Type B pancreatic cell (in vitro differentiated cells): Measurements from ENCODE around the gene REEP1. TPM values are rescaled to one million over a fixed set of nuclear protein-coding genes. Genes with fewer than 3 reads are reported as not detected.

ENCODE experiments used
- DNase-seq: peaks from one replicate; pipeline ENCODE4 v3.0.0; 2021; ENCODE audit warnings: mixed read lengths; ENCODE audit not compliant: unreplicated experiment; ENCODE audit errors: extremely low spot score
- H3K27ac Mint-ChIP-seq: 2 replicates; pipeline ENCODE4 v1.8.0; 2021; ENCODE audit warnings: mild to moderate bottlenecking, mixed read lengths
- H3K27me3 Mint-ChIP-seq: 2 replicates; pipeline ENCODE4 v1.8.0; 2021; ENCODE audit warnings: mixed read lengths
- H3K36me3 Mint-ChIP-seq: 2 replicates; pipeline ENCODE4 v1.8.0; 2021; ENCODE audit warnings: mixed read lengths
- H3K4me1 Mint-ChIP-seq: one replicate; pipeline ENCODE4 v1.8.0; 2021; ENCODE audit warnings: mixed read lengths; ENCODE audit not compliant: unreplicated experiment
- H3K4me3 Mint-ChIP-seq: 2 replicates; pipeline ENCODE4 v1.8.0; 2021; ENCODE audit warnings: mild to moderate bottlenecking, mixed read lengths
- H3K9me3 Mint-ChIP-seq: 2 replicates; pipeline ENCODE4 v1.8.0; 2021; ENCODE audit warnings: mixed read lengths
- CTCF ChIP-seq: fragments of 200-600 bp; sonication (generic); conservative IDR thresholded peaks from 2 replicates; pipeline ENCODE4 v1.5.0; 2021; ENCODE audit warnings: antibody characterized with exemption, mild to moderate bottlenecking
- total RNA-seq: library from RNA; stranded (reverse); gene quantifications from 2 replicates; pipeline ENCODE4 v1.2.1, GENCODE V29; 2021; ENCODE audit warnings: low replicate concordance

REEP1 gene
- total RNA-seq, 1 donor from 2014 or later = 6.4 TPM

GRCh38 chr2:86358957-86359356 is 21.5 kb upstream of the REEP1 start:
- H3K9me3 Mint-ChIP-seq = no peaks in the 10 kb centered on the region
- H3K4me3 Mint-ChIP-seq = no peak overlapping the region
- DNase-seq = no peak
- H3K27ac Mint-ChIP-seq = no peak overlapping the region
- H3K36me3 Mint-ChIP-seq = no peaks in the 10 kb centered on the region
- H3K4me1 Mint-ChIP-seq = no peaks in the 10 kb centered on the region
- no peak for TF ChIP-seq CTCF
- H3K27me3 Mint-ChIP-seq = peaks cover 10% of the 10 kb centered on the region

- Mint-ChIP-seq H3K27me3 (peaks cover 10% of the 10 kb centered on the region), H3K27ac (no peak overlapping the region)
These were observed 20.1 kb upstream of the REEP1 start for GRCh38 chr2:86357392-86357963.

GRCh38 chr2:86352727-86353221 is 15.3 kb upstream of the REEP1 start:
- no peak overlapping the region for H3K4me3 Mint-ChIP-seq
- no peak for TF ChIP-seq CTCF
- H3K4me1 Mint-ChIP-seq = no peaks in the 10 kb centered on the region
- H3K27me3 Mint-ChIP-seq = peaks cover 19% of the 10 kb centered on the region
- no peaks in the 10 kb centered on the region for H3K36me3 Mint-ChIP-seq
- H3K9me3 Mint-ChIP-seq = no peaks in the 10 kb centered on the region
- DNase-seq = no peak
- no peak overlapping the region for H3K27ac Mint-ChIP-seq

More at GRCh38 chr2:86357392-86357963, 20.1 kb upstream of the REEP1 start:
- H3K9me3 Mint-ChIP-seq = no peaks in the 10 kb centered on the region
- DNase-seq = no peak
- TF ChIP-seq CTCF = no peak
- no peaks in the 10 kb centered on the region for H3K36me3 Mint-ChIP-seq
- H3K4me1 Mint-ChIP-seq = no peaks in the 10 kb centered on the region
- H3K4me3 Mint-ChIP-seq = no peak overlapping the region

GRCh38 chr2:86352137-86352726 is 14.8 kb upstream of the REEP1 start:
- TF ChIP-seq CTCF = no peak
- Mint-ChIP-seq H3K9me3 (no peaks in the 10 kb centered on the region), H3K27ac (no peak overlapping the region), H3K4me3 (no peak overlapping the region), H3K4me1 (no peaks in the 10 kb centered on the region), H3K36me3 (no peaks in the 10 kb centered on the region), H3K27me3 (peaks cover 20% of the 10 kb centered on the region)
- DNase-seq = no peak

GRCh38 chr2:86350751-86351150 is 13.3 kb upstream of the REEP1 start:
- H3K9me3 Mint-ChIP-seq = no peaks in the 10 kb centered on the region
- H3K4me1 Mint-ChIP-seq = peaks cover 5% of the 10 kb centered on the region
- no peaks in the 10 kb centered on the region for H3K36me3 Mint-ChIP-seq
- peak; percentile 40 for DNase-seq
- no peak overlapping the region for H3K4me3 Mint-ChIP-seq
- H3K27me3 Mint-ChIP-seq = peaks cover 26% of the 10 kb centered on the region
- no peak for TF ChIP-seq CTCF
- H3K27ac Mint-ChIP-seq = no peak overlapping the region
